Transverse colon (tissue), 3 donors: Measurements from ENCODE around the gene SPNS3.

Source experiments
- CTCF ChIP-seq, 5 experiments: fragments of 200-600 bp in 3 of 5; fragments of 450-650 bp in 2 of 5; sonication (generic) in 3 of 5; IDR thresholded peaks; 1 replicate in 2 of 5; 2 replicates in 3 of 5; pipeline ENCODE4 v1.5.1; 2016 to 2017; ENCODE audit warnings: antibody characterized with exemption in 5 of 5, inconsistent platforms in 3 of 5, mild to moderate bottlenecking in 2 of 5, moderate library complexity in 1 of 5
- POLR2A ChIP-seq: fragments of 450-650 bp; IDR thresholded peaks from one replicate; pipeline ENCODE4 v1.6.1; 2016; ENCODE audit warnings: antibody characterized with exemption, mild to moderate bottlenecking, moderate library complexity

GRCh38 chr17:4510618-4510941, 76.8 kb downstream of the SPNS3 start:
- TF ChIP-seq POLR2A (no peak), CTCF (IDR thresholded peaks at IDR 0.05) (no peak)
